ENCODE data around the gene SLC9A4.
A peak's percentile ranks its signal among the peaks of the same experiment; 100 is the strongest.

The SLC9A4 gene

GRCh38 chr2:102442967-102443828 lies 29.8 kb upstream of the SLC9A4 start:
- ChIA-PET CTCF (interaction anchor here (0.6 to 1.3 kb wide), 12 partner anchors 12 to 1292 kb away, joined by 3 to 4 read pairs (median 3); partner anchors contain the start of gene TBC1D8), POLR2A (no interaction called here)
- peak; percentile 12 for DNase-seq (ENCODE audit: extremely low spot score)
- TF ChIP-seq FOXK2 (IDR thresholded peaks at IDR 0.05) (no peak), FOXA1 (IDR thresholded peaks at IDR 0.05) (no peak), SP1 (IDR thresholded peaks at IDR 0.05) (no peak), ZNF384 (IDR thresholded peaks at IDR 0.05) (no peak), FOXM1 (IDR thresholded peaks at IDR 0.05; ENCODE audit: borderline replicate concordance) (no peak), SUZ12 (IDR thresholded peaks at IDR 0.05) (no peak), ELF4 (IDR thresholded peaks at IDR 0.05) (no peak), ARNT (IDR thresholded peaks at IDR 0.05) (no peak)

- no peak for DNase-seq (ENCODE audit: extremely low spot score)
- ChIA-PET POLR2A (no interaction called here), CTCF (interaction anchor here (1.1 to 1.2 kb wide), 2 partner anchors 14 to 204 kb away, joined by 3 read pairs; no protein-coding TSS in a partner anchor)
- no peak for TF ChIP-seq NFRKB (IDR thresholded peaks at IDR 0.05)
- TF ChIP-seq BHLHE40 (IDR thresholded peaks at IDR 0.05; ENCODE audit: borderline replicate concordance): no peak
- TF ChIP-seq CTBP1 (IDR thresholded peaks at IDR 0.05; ENCODE audit: borderline replicate concordance): no peak
- TF ChIP-seq HDGF (IDR thresholded peaks at IDR 0.05; ENCODE audit: borderline replicate concordance): no peak
Observed at GRCh38 chr2:102444233-102444632, 28.8 kb upstream of the SLC9A4 start.

- CTCF ChIA-PET: interaction anchor here (0.9 kb wide), 1 partner anchor 206 kb away, joined by 5 read pairs; no protein-coding TSS in a partner anchor
- POLR2A ChIA-PET: no interaction called here
- DNase-seq (ENCODE audit: extremely low spot score): no peak
- TF ChIP-seq FOXK2 (IDR thresholded peaks at IDR 0.05): no peak
- TF ChIP-seq HDGF (IDR thresholded peaks at IDR 0.05; ENCODE audit: borderline replicate concordance): no peak
- no peak for TF ChIP-seq ZNF384 (IDR thresholded peaks at IDR 0.05)
- TF ChIP-seq L3MBTL2 (conservative IDR thresholded peaks at IDR 0.05): no peak
- TF ChIP-seq NFRKB (IDR thresholded peaks at IDR 0.05): no peak
Observed at GRCh38 chr2:102446936-102447335, 26.1 kb upstream of the SLC9A4 start.

GRCh38 chr2:102449370-102449974 lies 23.6 kb upstream of the SLC9A4 start:
- TF ChIP-seq FOXA1 (IDR thresholded peaks at IDR 0.05): no peak
- POLR2A ChIA-PET: no interaction called here
- peak; percentile 26 for DNase-seq (ENCODE audit: extremely low spot score)
- CTCF ChIA-PET: interaction anchor here (0.7 to 0.8 kb wide), 2 partner anchors 113 to 443 kb away, joined by 3 to 4 read pairs; no protein-coding TSS in a partner anchor

- ChIA-PET POLR2A (no interaction called here), CTCF (interaction anchor here (1.1 to 1.4 kb wide), 2 partner anchors 8 to 614 kb away, joined by 3 read pairs; no protein-coding TSS in a partner anchor)
- DNase-seq (ENCODE audit: extremely low spot score): no peak
- TF ChIP-seq ELF4 (IDR thresholded peaks at IDR 0.05) (no peak), FOXA1 (IDR thresholded peaks at IDR 0.05) (no peak), FOXM1 (IDR thresholded peaks at IDR 0.05; ENCODE audit: borderline replicate concordance) (no peak), BHLHE40 (IDR thresholded peaks at IDR 0.05; ENCODE audit: borderline replicate concordance) (no peak), LEF1 (IDR thresholded peaks at IDR 0.05; ENCODE audit: borderline replicate concordance) (no peak), NFRKB (IDR thresholded peaks at IDR 0.05) (no peak), SP1 (IDR thresholded peaks at IDR 0.05) (no peak), TARDBP (IDR thresholded peaks at IDR 0.05) (no peak), ZNF384 (IDR thresholded peaks at IDR 0.05) (no peak), HDGF (IDR thresholded peaks at IDR 0.05; ENCODE audit: borderline replicate concordance) (no peak), L3MBTL2 (conservative IDR thresholded peaks at IDR 0.05) (no peak), CTBP1 (IDR thresholded peaks at IDR 0.05; ENCODE audit: borderline replicate concordance) (no peak), SUZ12 (IDR thresholded peaks at IDR 0.05) (no peak), FOXK2 (IDR thresholded peaks at IDR 0.05) (no peak)
Observed at GRCh38 chr2:102451968-102452367, 21.1 kb upstream of the SLC9A4 start.

GRCh38 chr2:102453501-102453900 lies 19.5 kb upstream of the SLC9A4 start:
- no peak for DNase-seq (ENCODE audit: extremely low spot score)
- no peak for TF ChIP-seq SP1 (IDR thresholded peaks at IDR 0.05)
- no peak for TF ChIP-seq NFRKB (IDR thresholded peaks at IDR 0.05)
- CTCF ChIA-PET: no interaction called here
- POLR2A ChIA-PET: no interaction called here

GRCh38 chr2:102455061-102455670 lies 17.9 kb upstream of the SLC9A4 start:
- POLR2A ChIA-PET: no interaction called here
- CTCF ChIA-PET: no interaction called here
- TF ChIP-seq CTBP1 (IDR thresholded peaks at IDR 0.05; ENCODE audit: borderline replicate concordance) (no peak), SUZ12 (IDR thresholded peaks at IDR 0.05) (no peak), NFRKB (IDR thresholded peaks at IDR 0.05) (no peak), FOXM1 (IDR thresholded peaks at IDR 0.05; ENCODE audit: borderline replicate concordance) (no peak), FOXK2 (IDR thresholded peaks at IDR 0.05) (no peak)
- DNase-seq (ENCODE audit: extremely low spot score): no peak

- CTCF ChIA-PET: interaction anchor here (0.6 to 1.6 kb wide), 2 partner anchors 9 to 440 kb away, joined by 3 read pairs; no protein-coding TSS in a partner anchor
- POLR2A ChIA-PET: no interaction called here
- no peak for TF ChIP-seq CTBP1 (IDR thresholded peaks at IDR 0.05; ENCODE audit: borderline replicate concordance)
- TF ChIP-seq FOXA1 (IDR thresholded peaks at IDR 0.05): no peak
- TF ChIP-seq HDGF (IDR thresholded peaks at IDR 0.05; ENCODE audit: borderline replicate concordance): no peak
- TF ChIP-seq FOXM1 (IDR thresholded peaks at IDR 0.05; ENCODE audit: borderline replicate concordance): no peak
- no peak for TF ChIP-seq L3MBTL2 (conservative IDR thresholded peaks at IDR 0.05)
- no peak for TF ChIP-seq SUZ12 (IDR thresholded peaks at IDR 0.05)
- no peak for TF ChIP-seq ZNF384 (IDR thresholded peaks at IDR 0.05)
- no peak for TF ChIP-seq TARDBP (IDR thresholded peaks at IDR 0.05)
- no peak for TF ChIP-seq FOXK2 (IDR thresholded peaks at IDR 0.05)
- no peak for TF ChIP-seq ELF4 (IDR thresholded peaks at IDR 0.05)
- no peak for TF ChIP-seq LEF1 (IDR thresholded peaks at IDR 0.05; ENCODE audit: borderline replicate concordance)
- no peak for TF ChIP-seq SP1 (IDR thresholded peaks at IDR 0.05)
- TF ChIP-seq PKNOX1 (IDR thresholded peaks at IDR 0.05): no peak
- no peak for TF ChIP-seq BHLHE40 (IDR thresholded peaks at IDR 0.05; ENCODE audit: borderline replicate concordance)
- no peak for TF ChIP-seq NFRKB (IDR thresholded peaks at IDR 0.05)
- no peak for TF ChIP-seq ARNT (IDR thresholded peaks at IDR 0.05)
- DNase-seq (ENCODE audit: extremely low spot score): no peak
Observed at GRCh38 chr2:102460467-102460866, 12.6 kb upstream of the SLC9A4 start.

All from HEK293T (cell line).